Gastroesophageal sphincter (tissue), 4 donors: Measurements from ENCODE around the gene KLHL1. TPM values are rescaled to one million over a fixed set of nuclear protein-coding genes. Genes with fewer than 3 reads are reported as not detected.

Experiments used
- ATAC-seq: fragments of 150-250 bp; one replicate; pipeline ENCODE4 v1.9.1; 2016; ENCODE audit warnings: mild to moderate bottlenecking, moderate library complexity
- H3K27ac ChIP-seq, 4 donors: fragments of 200-600 bp; sonication (generic) in 3 of 4; 1 replicate in 3 of 4; 2 replicates in 1 of 4; pipeline ENCODE4 v1.5.1; 2016 to 2019
- H3K27me3 ChIP-seq: fragments of 200-600 bp; sonication (generic); one replicate; pipeline ENCODE4 v1.5.1; 2019
- H3K36me3 ChIP-seq, 2 donors: fragments of 200-600 bp; sonication (generic); one replicate each; pipeline ENCODE4 v1.5.1; 2019; ENCODE audit warnings: control low read depth in 1 of 2
- H3K4me1 ChIP-seq, 3 donors: fragments of 200-600 bp; sonication (generic); 1 replicate in 2 of 3; 2 replicates in 1 of 3; pipeline ENCODE4 v1.5.1; 2016 to 2019; ENCODE audit warnings: control low read depth in 2 of 3
- H3K4me3 ChIP-seq, 2 donors: fragments of 200-600 bp; sonication (generic); one replicate each; pipeline ENCODE4 v1.5.1; 2019; ENCODE audit warnings: mild to moderate bottlenecking in 1 of 2, moderate library complexity in 1 of 2
- H3K9me3 ChIP-seq, 3 donors: fragments of 200-600 bp; sonication (generic); one replicate each; pipeline ENCODE4 v1.5.1; 2017 to 2019; ENCODE audit warnings: control low read depth in 2 of 3
- EP300 ChIP-seq: sonication (generic); formaldehyde crosslinking; IDR thresholded peaks from one replicate; pipeline ENCODE4 v1.6.1; 2017; ENCODE audit warnings: antibody characterized with exemption, mild to moderate bottlenecking
- POLR2A ChIP-seq, 2 donors: fragments of 450-650 bp; IDR thresholded peaks; one replicate each; pipeline ENCODE4 v1.6.1; 2017; ENCODE audit warnings: antibody characterized with exemption in 2 of 2, mild to moderate bottlenecking in 2 of 2, moderate library complexity in 1 of 2
- POLR2AphosphoS5 ChIP-seq: sonication (generic); formaldehyde crosslinking; IDR thresholded peaks from one replicate; pipeline ENCODE4 v1.6.1; 2017; ENCODE audit warnings: antibody characterized with exemption
- WGBS, 2 donors: methylation state at CpG; one replicate each; pipeline ENCODE4 v1.1.5; 2018; ENCODE audit warnings: low coverage in 1 of 2; 5-methylcytosine and 5-hydroxymethylcytosine counted together
- small RNA-seq, 4 donors: library from RNA; depleted of rRNA; stranded (forward); fragments of <200 nt; gene quantifications; one replicate each; pipeline ENCODE3, GENCODE V24; 2016
- total RNA-seq, 4 donors: library from RNA; depleted of rRNA; stranded (reverse); fragments of >200 nt; gene quantifications; one replicate each; pipeline ENCODE4 v1.1.0, GENCODE V29; 2016
- TF ChIP-seq, protein P1 (sequence below), 4 experiments: fragments of 200-600 bp in 2 of 4; fragments of 450-650 bp in 2 of 4; sonication (generic) in 1 of 4; IDR thresholded peaks; one replicate each; pipeline ENCODE4 v1.5.1; 2017 to 2019; ENCODE audit warnings: antibody characterized with exemption in 4 of 4, mild to moderate bottlenecking in 2 of 4, moderate library complexity in 2 of 4

The KLHL1 gene
- total RNA-seq, 4 donors from 2014 or later: 0.13 TPM; not detected in 3

DNA sequence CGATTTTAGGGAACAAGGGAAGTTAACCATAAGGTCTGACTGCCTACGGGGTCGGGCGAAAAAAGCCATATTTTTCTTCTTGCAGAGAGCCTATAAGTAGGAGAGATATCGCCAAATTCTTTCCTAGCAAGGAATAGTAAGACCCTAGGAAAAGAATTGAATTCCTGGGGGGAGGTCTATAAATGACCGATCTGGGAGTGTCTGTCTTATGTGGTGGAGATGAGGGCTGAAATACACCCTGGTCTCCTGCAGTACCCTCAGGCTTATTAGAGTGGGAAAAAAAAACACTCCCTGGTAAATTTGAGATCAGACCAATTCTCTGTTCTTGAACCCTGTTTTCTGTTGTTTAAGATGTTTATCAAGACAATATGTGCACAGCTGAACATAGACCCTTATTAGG, 448.1 kb downstream of the KLHL1 start:
- Histone ChIP-seq H3K9me3 (peaks cover 0 to 34% (median 0%) of the 10 kb centered on the region in 3 donors), H3K27me3 (no peaks in the 10 kb centered on the region), H3K36me3 (no peaks in the 10 kb centered on the region), H3K27ac (no peak overlapping the region), H3K4me3 (no peak overlapping the region), H3K4me1 (no peaks in the 10 kb centered on the region)
- ATAC-seq: no peak
- WGBS, 2 donors: 90 to 96% methylated on average over 6 of the region's 6 CpGs
- TF ChIP-seq EP300 (no peak), POLR2AphosphoS5 (no peak), POLR2A (IDR thresholded peaks at IDR 0.05) (no peak)
- TF ChIP-seq, protein P1, sequence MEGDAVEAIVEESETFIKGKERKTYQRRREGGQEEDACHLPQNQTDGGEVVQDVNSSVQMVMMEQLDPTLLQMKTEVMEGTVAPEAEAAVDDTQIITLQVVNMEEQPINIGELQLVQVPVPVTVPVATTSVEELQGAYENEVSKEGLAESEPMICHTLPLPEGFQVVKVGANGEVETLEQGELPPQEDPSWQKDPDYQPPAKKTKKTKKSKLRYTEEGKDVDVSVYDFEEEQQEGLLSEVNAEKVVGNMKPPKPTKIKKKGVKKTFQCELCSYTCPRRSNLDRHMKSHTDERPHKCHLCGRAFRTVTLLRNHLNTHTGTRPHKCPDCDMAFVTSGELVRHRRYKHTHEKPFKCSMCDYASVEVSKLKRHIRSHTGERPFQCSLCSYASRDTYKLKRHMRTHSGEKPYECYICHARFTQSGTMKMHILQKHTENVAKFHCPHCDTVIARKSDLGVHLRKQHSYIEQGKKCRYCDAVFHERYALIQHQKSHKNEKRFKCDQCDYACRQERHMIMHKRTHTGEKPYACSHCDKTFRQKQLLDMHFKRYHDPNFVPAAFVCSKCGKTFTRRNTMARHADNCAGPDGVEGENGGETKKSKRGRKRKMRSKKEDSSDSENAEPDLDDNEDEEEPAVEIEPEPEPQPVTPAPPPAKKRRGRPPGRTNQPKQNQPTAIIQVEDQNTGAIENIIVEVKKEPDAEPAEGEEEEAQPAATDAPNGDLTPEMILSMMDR (IDR thresholded peaks at IDR 0.05): no peak

DNA sequence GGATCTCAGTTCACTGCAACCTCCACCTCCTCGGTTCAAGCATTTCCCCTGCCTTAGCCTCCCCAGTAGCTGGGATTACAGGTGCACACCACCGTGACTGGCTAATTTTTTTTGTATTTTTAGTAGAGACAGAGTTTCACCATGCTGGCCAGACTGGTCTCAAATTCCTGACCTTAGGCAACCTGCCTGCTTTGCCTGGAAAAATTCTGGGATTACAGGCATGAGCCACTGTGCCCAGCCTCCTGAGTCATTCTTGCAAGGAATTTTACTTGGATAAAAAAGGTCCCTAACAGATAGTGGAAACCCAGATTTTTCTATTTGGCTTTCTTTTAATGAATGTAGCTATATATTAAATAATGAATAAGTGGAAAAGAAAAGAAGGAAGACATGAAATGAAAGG, 450.6 kb downstream of the KLHL1 start:
- Histone ChIP-seq H3K4me3 (no peak overlapping the region), H3K9me3 (peaks cover 0 to 34% (median 0%) of the 10 kb centered on the region in 3 donors), H3K36me3 (no peaks in the 10 kb centered on the region), H3K27me3 (no peaks in the 10 kb centered on the region), H3K4me1 (no peaks in the 10 kb centered on the region), H3K27ac (no peak overlapping the region)
- ATAC-seq: no peak
- 60 to 100% methylated on average over 1 of the region's 2 CpGs for WGBS, 2 donors
- TF ChIP-seq POLR2AphosphoS5 (no peak), POLR2A (IDR thresholded peaks at IDR 0.05) (no peak), EP300 (no peak)
- TF ChIP-seq, protein P1 (IDR thresholded peaks at IDR 0.05): no peak

DNA sequence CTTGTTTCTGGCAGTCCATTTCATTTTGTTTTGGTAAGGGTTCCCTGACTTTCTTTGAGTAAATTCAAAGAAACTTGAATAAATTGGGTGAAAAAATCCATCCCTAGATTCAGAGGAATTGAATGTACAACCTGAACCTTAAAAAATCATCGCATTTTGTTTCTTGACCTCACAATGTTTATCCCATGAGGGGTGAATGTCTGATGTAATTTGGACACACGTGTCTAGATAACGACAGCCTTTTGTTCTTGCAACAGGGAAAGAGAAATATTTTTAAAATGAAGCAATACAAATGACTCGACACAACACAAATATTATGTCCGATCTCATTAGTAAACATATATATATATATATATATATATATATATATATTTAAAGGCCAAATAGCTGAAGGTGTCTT, 453.9 kb downstream of the KLHL1 start:
- Histone ChIP-seq H3K4me1 (no peaks in the 10 kb centered on the region), H3K27ac (no peak overlapping the region), H3K27me3 (no peaks in the 10 kb centered on the region), H3K4me3 (no peak overlapping the region), H3K9me3 (peaks cover 0 to 16% (median 0%) of the 10 kb centered on the region in 3 donors), H3K36me3 (no peaks in the 10 kb centered on the region)
- WGBS, 2 donors: 85% methylated on average over 4 to 5 of the region's 5 CpGs
- TF ChIP-seq, protein P1 (IDR thresholded peaks at IDR 0.05): no peak
- TF ChIP-seq POLR2A (IDR thresholded peaks at IDR 0.05) (no peak), EP300 (no peak)
- ATAC-seq: no peak

Small RNA genes lying within 50 kb of the gene (small RNA-seq; reads per million reads assigned to genes)
- 0 to 0.09 (median 0) reads per million in 4 donors for gene RNY3P10

Other genes with a start within 250 kb of the KLHL1 start
- not detected for gene ATXN8OS, start 626 bp downstream of the KLHL1 start, total RNA-seq